ENCODE data around the gene DCAF17. TPM values are rescaled to one million over a fixed set of nuclear protein-coding genes. Genes with fewer than 3 reads are reported as not detected.

Gene DCAF17
- total and polyA plus RNA-seq, 10 donors = 3.0 to 36.5 (median 19.1) TPM

DNA sequence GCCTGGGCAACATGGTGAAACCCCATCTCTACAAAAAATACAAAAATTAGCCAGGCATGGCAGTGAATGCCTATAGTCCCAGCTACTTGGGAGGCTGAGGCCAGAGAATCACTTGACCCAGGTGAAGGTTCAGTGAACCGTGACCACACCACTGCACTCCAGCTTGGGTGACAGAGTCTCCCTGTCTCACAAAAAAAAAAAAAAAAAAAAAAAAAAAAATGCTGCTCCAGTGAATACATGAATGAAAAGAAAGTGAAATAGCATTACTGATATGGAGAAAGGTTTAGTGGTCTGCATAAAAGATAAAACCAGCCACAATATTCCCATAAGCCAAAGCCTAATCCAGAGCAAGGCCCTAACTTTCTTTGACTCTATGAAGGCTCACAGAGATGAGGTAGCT, 44.7 kb upstream of the DCAF17 start:
- H3K36me3 ChIP-seq = no peaks in the 10 kb centered on the region
- no peak for DNase-seq
- H3K27me3 ChIP-seq (replicated peaks in 1 of 7) = no peaks in the 10 kb centered on the region
- TF ChIP-seq, protein P1, sequence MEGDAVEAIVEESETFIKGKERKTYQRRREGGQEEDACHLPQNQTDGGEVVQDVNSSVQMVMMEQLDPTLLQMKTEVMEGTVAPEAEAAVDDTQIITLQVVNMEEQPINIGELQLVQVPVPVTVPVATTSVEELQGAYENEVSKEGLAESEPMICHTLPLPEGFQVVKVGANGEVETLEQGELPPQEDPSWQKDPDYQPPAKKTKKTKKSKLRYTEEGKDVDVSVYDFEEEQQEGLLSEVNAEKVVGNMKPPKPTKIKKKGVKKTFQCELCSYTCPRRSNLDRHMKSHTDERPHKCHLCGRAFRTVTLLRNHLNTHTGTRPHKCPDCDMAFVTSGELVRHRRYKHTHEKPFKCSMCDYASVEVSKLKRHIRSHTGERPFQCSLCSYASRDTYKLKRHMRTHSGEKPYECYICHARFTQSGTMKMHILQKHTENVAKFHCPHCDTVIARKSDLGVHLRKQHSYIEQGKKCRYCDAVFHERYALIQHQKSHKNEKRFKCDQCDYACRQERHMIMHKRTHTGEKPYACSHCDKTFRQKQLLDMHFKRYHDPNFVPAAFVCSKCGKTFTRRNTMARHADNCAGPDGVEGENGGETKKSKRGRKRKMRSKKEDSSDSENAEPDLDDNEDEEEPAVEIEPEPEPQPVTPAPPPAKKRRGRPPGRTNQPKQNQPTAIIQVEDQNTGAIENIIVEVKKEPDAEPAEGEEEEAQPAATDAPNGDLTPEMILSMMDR (IDR thresholded peaks at IDR 0.05 in 8 of 11, conservative IDR thresholded peaks at IDR 0.05 in 3 of 11) = no peak
- TF ChIP-seq POLR2A (IDR thresholded peaks at IDR 0.05) (no peak), POLR2AphosphoS5 (IDR thresholded peaks at IDR 0.05) (no peak)
- no peaks in the 10 kb centered on the region for H3K9me3 ChIP-seq
- no peak overlapping the region for H3K4me3 ChIP-seq
- H3K27ac ChIP-seq = no peak overlapping the region
- peaks cover 0 to 44% (median 5%) of the 10 kb centered on the region in 6 donors for H3K4me1 ChIP-seq
- WGBS, 5 donors = 43 to 90% (median 81%) methylated on average over 1 of the region's 1 CpG
- intact Hi-C loops (cut with DNase I; ENCODE audit: low total_unique reads) = no loop called here

DNA sequence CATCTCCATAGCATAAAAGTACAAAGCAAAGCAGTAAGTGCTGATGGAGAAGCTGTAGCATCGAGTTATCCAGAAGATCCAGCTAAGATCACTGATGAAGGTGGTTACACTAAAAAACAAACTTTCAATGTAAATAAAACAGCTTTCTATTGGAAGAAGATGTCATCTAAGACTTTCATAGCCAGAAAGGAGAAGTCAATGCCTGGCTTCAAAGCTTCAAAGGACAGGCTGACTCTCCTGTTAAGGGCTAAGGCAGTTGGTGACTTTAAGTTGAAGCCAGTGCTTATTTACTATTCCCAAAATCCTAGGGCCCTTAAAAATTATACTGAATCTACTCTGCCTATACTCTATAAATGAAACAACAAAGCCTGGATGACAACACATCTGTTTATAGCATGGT, 44.2 kb upstream of the DCAF17 start:
- Histone ChIP-seq H3K4me3 (no peak overlapping the region), H3K27ac (no peak overlapping the region), H3K27me3 (replicated peaks in 1 of 7) (no peaks in the 10 kb centered on the region), H3K36me3 (no peaks in the 10 kb centered on the region), H3K9me3 (no peaks in the 10 kb centered on the region), H3K4me1 (peaks cover 0 to 47% (median 6%) of the 10 kb centered on the region in 6 donors)
- intact Hi-C loops (cut with DNase I; ENCODE audit: low total_unique reads) = no loop called here
- TF ChIP-seq, protein P1 (IDR thresholded peaks at IDR 0.05 in 8 of 11, conservative IDR thresholded peaks at IDR 0.05 in 3 of 11) = no peak
- no peak for DNase-seq
- 97 to 100% (median 97%) methylated on average over 1 of the region's 1 CpG for WGBS, 5 donors

DNA sequence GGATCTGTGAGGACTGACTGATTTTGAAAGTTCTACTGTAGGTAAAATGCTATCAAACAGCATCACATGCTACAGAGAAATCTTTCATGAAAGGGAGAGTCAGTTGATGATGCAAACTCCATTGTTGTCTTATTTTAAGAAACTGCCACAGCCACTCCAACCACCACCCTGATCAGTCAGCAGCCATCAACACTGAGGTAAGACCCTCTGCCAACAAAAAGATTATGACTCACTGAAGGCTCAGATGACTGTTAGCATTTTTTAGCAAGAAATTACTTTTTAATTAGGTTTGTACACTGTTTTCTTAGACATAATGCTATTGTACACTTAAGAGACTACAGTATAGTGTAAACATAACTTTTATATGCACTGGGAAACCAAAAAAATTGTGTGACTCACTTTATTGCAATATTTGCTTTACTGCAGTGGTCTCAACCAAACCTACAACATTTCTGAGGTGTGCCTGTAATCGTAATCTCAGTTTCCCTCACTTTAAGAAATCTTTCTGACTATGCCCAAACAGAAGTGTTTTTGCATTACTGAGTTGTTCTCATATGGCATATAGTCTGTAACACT, 43.0 kb upstream of the DCAF17 start:
- no peak overlapping the region for H3K27ac ChIP-seq
- TF ChIP-seq, protein P1 (IDR thresholded peaks at IDR 0.05 in 8 of 11, conservative IDR thresholded peaks at IDR 0.05 in 3 of 11) = no peak
- TF ChIP-seq POLR2A (IDR thresholded peaks at IDR 0.05) = no peak
- TF ChIP-seq POLR2AphosphoS5 (IDR thresholded peaks at IDR 0.05) = no peak
- peaks cover 0 to 44% (median 6%) of the 10 kb centered on the region in 6 donors for H3K4me1 ChIP-seq
- intact Hi-C loops (cut with DNase I; ENCODE audit: low total_unique reads) = no loop called here
- no peak for DNase-seq
- H3K36me3 ChIP-seq = no peaks in the 10 kb centered on the region
- no peaks in the 10 kb centered on the region for H3K27me3 ChIP-seq (replicated peaks in 1 of 7)
- no peak overlapping the region for H3K4me3 ChIP-seq
- H3K9me3 ChIP-seq = no peaks in the 10 kb centered on the region
- WGBS, 5 donors = 91 to 97% (median 94%) methylated on average over 1 of the region's 1 CpG

DNA sequence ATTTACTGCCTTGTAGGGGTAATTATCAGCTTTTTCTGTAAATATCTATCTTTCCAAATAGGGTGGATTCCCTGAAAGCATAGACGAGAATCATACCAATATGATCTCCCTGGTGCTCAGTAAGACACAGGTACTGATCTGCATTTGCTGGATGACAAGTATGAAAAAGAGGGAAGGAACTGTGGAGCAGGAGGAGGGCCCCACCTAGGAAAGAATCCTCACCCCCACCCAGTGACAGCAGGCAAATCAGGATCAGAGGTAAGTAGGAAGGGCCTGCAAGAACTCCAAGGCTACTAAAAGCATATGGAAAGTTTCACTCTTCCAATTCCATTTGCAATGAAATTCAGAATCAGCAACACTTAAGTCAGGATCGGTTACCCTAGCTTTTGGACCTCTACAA, 42.5 kb upstream of the DCAF17 start:
- Histone ChIP-seq H3K9me3 (no peaks in the 10 kb centered on the region), H3K4me1 (peaks cover 0 to 44% (median 6%) of the 10 kb centered on the region in 6 donors), H3K27me3 (replicated peaks in 1 of 7) (no peaks in the 10 kb centered on the region), H3K27ac (no peak overlapping the region), H3K4me3 (no peak overlapping the region), H3K36me3 (no peaks in the 10 kb centered on the region)
- no peak for TF ChIP-seq POLR2AphosphoS5 (IDR thresholded peaks at IDR 0.05)
- no peak for TF ChIP-seq POLR2A (IDR thresholded peaks at IDR 0.05)
- TF ChIP-seq, protein P1 (IDR thresholded peaks at IDR 0.05 in 8 of 11, conservative IDR thresholded peaks at IDR 0.05 in 3 of 11) = no peak
- intact Hi-C loops (cut with DNase I; ENCODE audit: low total_unique reads) = no loop called here
- WGBS, 5 donors = 88 to 96% (median 95%) methylated on average over 2 of the region's 2 CpGs
- DNase-seq = no peak

All from spleen (tissue), 11 donors.